ENCODE measurements around the gene SCN9A. TPM values are rescaled to one million over a fixed set of nuclear protein-coding genes. Genes with fewer than 3 reads are reported as not detected.

SCN9A gene
- total and polyA plus RNA-seq, 2 of the 4 experiments (the other 2 are of a cell fraction), result 40.1 to 135 TPM

GRCh38 chr2:166373105-166373504, 2.6 kb downstream of the SCN9A start:
- ChIA-PET CTCF (no interaction called here), POLR2A (ENCODE audit: unreplicated experiment) (no interaction called here)
- H3K36me3 ChIP-seq (ENCODE audit: control insufficient read depth, insufficient read depth, low read length), result no peaks in the 10 kb centered on the region
- H4K91ac ChIP-seq (ENCODE audit: insufficient read depth, low read depth, low read length), result peak overlapping the region; percentile 91
- peak overlapping the region; percentile 92 for H3K4ac ChIP-seq (ENCODE audit: low read depth, low read length)
- 0 out of 2 replicates have a peak overlapping the region, but pooled peaks have one; percentile 47 for H3K27ac ChIP-seq (ENCODE audit: insufficient read depth, low read length)
- no peaks in the 10 kb centered on the region; the same call in 1 of the 2 replicates for H3K9me1 ChIP-seq (ENCODE audit: insufficient read depth, low read length)
- peak overlapping the region; percentile 90; the same call in 2 of the 3 replicates for H2BK15ac ChIP-seq (ENCODE audit: low read depth, low read length)
- H3K27me3 ChIP-seq (ENCODE audit: control insufficient read depth, insufficient read depth, low read length), result no peaks in the 10 kb centered on the region
- TF ChIP-seq CTCF (conservative IDR thresholded peaks at IDR 0.05; ENCODE audit: low read depth, low read length) (no peak), RAD21 (IDR thresholded peaks at IDR 0.05; ENCODE audit: low read length) (no peak), USF2 (IDR thresholded peaks at IDR 0.05; ENCODE audit: low read depth, low read length) (no peak), CEBPB (IDR thresholded peaks at IDR 0.05; ENCODE audit: low read depth, low read length) (no peak), RCOR1 (IDR thresholded peaks at IDR 0.05; ENCODE audit: insufficient replicate concordance, low read length) (no peak), FOS (IDR thresholded peaks at IDR 0.05; ENCODE audit: low read depth, low read length) (no peak), BHLHE40 (IDR thresholded peaks at IDR 0.05; ENCODE audit: low read depth, low read length) (no peak), MAZ (IDR thresholded peaks at IDR 0.05; ENCODE audit: borderline replicate concordance, low read depth, low read length) (no peak), ELK1 (IDR thresholded peaks at IDR 0.05; ENCODE audit: borderline replicate concordance, low read depth, low read length) (no peak), SMC3 (IDR thresholded peaks at IDR 0.05; ENCODE audit: low read depth, low read length) (no peak), MAFK (IDR thresholded peaks at IDR 0.05; ENCODE audit: low read depth, low read length) (no peak), CHD1 (IDR thresholded peaks at IDR 0.05; ENCODE audit: low read depth, low read length) (no peak), POLR2A (IDR thresholded peaks at IDR 0.05; ENCODE audit: low read depth, low read length) (no peak), RFX5 (IDR thresholded peaks at IDR 0.05; ENCODE audit: low read depth, low read length) (no peak), NFE2L2 (IDR thresholded peaks at IDR 0.05; ENCODE audit: low read depth, low read length) (no peak), MXI1 (IDR thresholded peaks at IDR 0.05; ENCODE audit: borderline replicate concordance, low read depth, low read length) (no peak)
- no peak for DNase-seq
- H3K79me1 ChIP-seq (ENCODE audit: low read depth in 1 of 2, low read length in 2 of 2), result peaks cover 7 to 30% of the 10 kb centered on the region in 2 experiments
- WGBS, 2 experiments (ENCODE audit: extremely low coverage in 2 of 2, insufficient read length in 1 of 2), result 17% methylated on average over 2 of the region's 2 CpGs; no CpG with 5 or more reads in 1 of the 2 experiments
- peak overlapping the region; percentile 80; the same call in 1 of the 2 replicates for H3K4me2 ChIP-seq (ENCODE audit: low read depth, low read length)
- peak overlapping the region; percentile 96 for H2BK120ac ChIP-seq (ENCODE audit: low read depth, low read length)
- peak overlapping the region; percentile 74; the same call in 1 of the 2 replicates for H3K56ac ChIP-seq (ENCODE audit: extremely low read depth, insufficient read depth, low read length)
- peak overlapping the region; percentile 73 for H2AK5ac ChIP-seq (ENCODE audit: low read depth, low read length)
- peak overlapping the region; percentile 94 for H3K14ac ChIP-seq (replicated peaks; ENCODE audit: low read depth, low read length)
- H4K5ac ChIP-seq (ENCODE audit: low read depth, low read length), result peak overlapping the region; percentile 92; the same call in 1 of the 2 replicates
- H3K4me3 ChIP-seq (ENCODE audit: insufficient read depth, low read depth, low read length), result peak overlapping the region; percentile 9; the same call in 1 of the 2 replicates
- intact Hi-C loops (cut with micrococcal nuclease) (loop anchor here (5.0 kb wide), 1 partner anchor 81 kb away; no protein-coding TSS in a partner anchor), dilution Hi-C loops (cut with HindIII; ENCODE audit: low sequenced_read_pairs, unreplicated experiment) (no loop called here), in situ Hi-C loops (cut with MboI; ENCODE audit: low sequenced_read_pairs) (no loop called here)
- no peaks in the 10 kb centered on the region for H3K9me3 ChIP-seq (ENCODE audit: control insufficient read depth, insufficient read depth, low read length)
- peak overlapping the region; percentile 21 to 85; a peak in 3 of 4 replicates for H4K8ac ChIP-seq (ENCODE audit: low read depth in 2 of 2, low read length in 2 of 2)
- peak overlapping the region; percentile 97; the same call in 1 of the 2 replicates for H3K18ac ChIP-seq (ENCODE audit: low read depth, low read length)
- peaks cover 7% of the 10 kb centered on the region for H3K4me1 ChIP-seq (ENCODE audit: control insufficient read depth, insufficient read depth, low read length)
- peak overlapping the region; percentile 96 for H2BK5ac ChIP-seq (ENCODE audit: low read depth, low read length, poor library complexity, severe bottlenecking)
- peak overlapping the region; percentile 53 for H2AK9ac ChIP-seq (replicated peaks; ENCODE audit: low read depth, low read length, poor library complexity)
- no peaks in the 10 kb centered on the region for H4K20me1 ChIP-seq (ENCODE audit: insufficient read depth, low read length)
- H2BK20ac ChIP-seq (ENCODE audit: low read depth, low read length), result peak overlapping the region; percentile 99
- peak overlapping the region; percentile 95 for H3K23ac ChIP-seq (ENCODE audit: low read depth, low read length)
- H3K9ac ChIP-seq (ENCODE audit: low read depth, low read length), result no peak overlapping the region
- no TSS peak for BruUV-seq (replicated peaks)
- H2AFZ ChIP-seq (replicated peaks; ENCODE audit: low read length, poor library complexity), result no peak overlapping the region
- ATAC-seq (ENCODE audit: low read depth), result no peak
